Measurements from ENCODE around the gene HIPK2. TPM values are rescaled to one million over a fixed set of nuclear protein-coding genes. Genes with fewer than 3 reads are reported as not detected.
"Not testable (repeated sequence)": the region's sequence is repeated elsewhere in the genome, so short reads cannot be mapped to it uniquely, and the experiment has no call there.

Gene HIPK2
- total RNA-seq, 1 donor from 2014 or later = 45.1 TPM

GRCh38 chr7:139557857-139558581 lies 219.8 kb downstream of the HIPK2 start:
- no peak overlapping the region for H3K4me3 ChIP-seq (ENCODE audit: low read depth, low read length)
- DNase-seq (ENCODE audit: low read depth) = no peak
- no peak for TF ChIP-seq CTCF (conservative IDR thresholded peaks at IDR 0.05; ENCODE audit: low read depth, low read length)

- H3K4me3 ChIP-seq (ENCODE audit: low read depth, low read length); DNase-seq (ENCODE audit: low read depth): not testable (repeated sequence)
These were observed 223.7 kb downstream of the HIPK2 start for GRCh38 chr7:139553991-139554700.

GRCh38 chr7:139548302-139549028 lies 229.3 kb downstream of the HIPK2 start:
- H3K4me3 ChIP-seq (ENCODE audit: low read depth, low read length) = no peak overlapping the region
- TF ChIP-seq CTCF (conservative IDR thresholded peaks at IDR 0.05; ENCODE audit: low read depth, low read length) = no peak
- no peak for DNase-seq (ENCODE audit: low read depth)

GRCh38 chr7:139544645-139545044 lies 233.2 kb downstream of the HIPK2 start:
- no peak for DNase-seq (ENCODE audit: low read depth)
- no peak for TF ChIP-seq CTCF (conservative IDR thresholded peaks at IDR 0.05; ENCODE audit: low read depth, low read length)
- no peak overlapping the region for H3K4me3 ChIP-seq (ENCODE audit: low read depth, low read length)

GRCh38 chr7:139543801-139544603 lies 233.8 kb downstream of the HIPK2 start:
- no peak for TF ChIP-seq CTCF (conservative IDR thresholded peaks at IDR 0.05; ENCODE audit: low read depth, low read length)
- no peak overlapping the region for H3K4me3 ChIP-seq (ENCODE audit: low read depth, low read length)
- DNase-seq (ENCODE audit: low read depth) = no peak

GRCh38 chr7:139542308-139543151 lies 235.3 kb downstream of the HIPK2 start:
- no peak for DNase-seq (ENCODE audit: low read depth)
- no peak for TF ChIP-seq CTCF (conservative IDR thresholded peaks at IDR 0.05; ENCODE audit: low read depth, low read length)

More at GRCh38 chr7:139542308-139543151, 235.3 kb downstream of the HIPK2 start:
- no peak overlapping the region for H3K4me3 ChIP-seq (ENCODE audit: low read depth, low read length)

Measured in epithelial cell of proximal tubule (primary cell).